Stimulated activated CD4-positive, alpha-beta T cell treated with anti-CD3 and anti-CD28 coated beads, Interleukin-4, amount 100 ng/mL, for 48 hours (primary cell): ENCODE measurements around the gene KRTAP4-16.
"Not testable (repeated sequence)": the region's sequence is repeated elsewhere in the genome, so short reads cannot be mapped to it uniquely, and the experiment has no call there.

Experiments used
- DNase-seq, 2 donors: peaks; one replicate each; pipeline ENCODE4 v3.0.0-alpha.2; 2020; ENCODE audit warnings: low read depth in 2 of 2

KRTAP4-16 gene

DNA sequence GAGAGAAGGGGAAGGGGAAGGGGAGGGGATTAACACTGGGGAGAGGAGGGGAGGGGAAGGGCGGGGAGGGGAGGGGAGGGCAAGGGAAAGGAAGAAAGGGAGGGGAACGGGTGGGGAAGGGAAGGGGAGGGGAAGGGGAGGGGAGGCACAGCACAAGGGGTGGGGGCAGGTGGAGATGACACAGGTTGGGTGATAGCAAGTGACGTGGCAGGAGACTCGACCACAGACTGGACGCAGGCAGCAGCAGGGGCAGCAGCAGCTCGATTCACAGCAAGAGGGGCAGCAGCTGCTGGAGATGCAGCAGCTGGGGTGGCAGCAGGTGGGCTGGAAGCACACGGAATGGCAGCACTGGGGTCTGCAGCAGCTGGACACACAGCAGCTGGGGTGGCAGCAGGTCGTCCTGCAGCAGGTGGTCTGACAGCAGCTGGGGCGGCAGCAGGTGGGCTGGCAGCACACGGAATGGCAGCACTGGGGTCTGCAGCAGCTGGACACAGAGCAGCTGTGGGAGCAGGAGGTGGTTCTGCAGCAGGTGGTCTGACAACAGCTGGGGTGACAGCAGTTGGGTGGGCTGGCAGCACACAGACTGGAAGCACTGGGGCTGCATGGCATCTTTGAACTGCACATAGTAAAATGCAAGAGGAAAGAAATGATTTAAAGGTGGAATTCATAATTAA is at the start of gene KRTAP4-16:
Gene KRTAP4-16, minus strand, starts transcription at position 624 of the 674 bp plus-strand sequence. Its CDS starts 0 bp downstream, at position 624.
- DNase-seq = no peak

DNA sequence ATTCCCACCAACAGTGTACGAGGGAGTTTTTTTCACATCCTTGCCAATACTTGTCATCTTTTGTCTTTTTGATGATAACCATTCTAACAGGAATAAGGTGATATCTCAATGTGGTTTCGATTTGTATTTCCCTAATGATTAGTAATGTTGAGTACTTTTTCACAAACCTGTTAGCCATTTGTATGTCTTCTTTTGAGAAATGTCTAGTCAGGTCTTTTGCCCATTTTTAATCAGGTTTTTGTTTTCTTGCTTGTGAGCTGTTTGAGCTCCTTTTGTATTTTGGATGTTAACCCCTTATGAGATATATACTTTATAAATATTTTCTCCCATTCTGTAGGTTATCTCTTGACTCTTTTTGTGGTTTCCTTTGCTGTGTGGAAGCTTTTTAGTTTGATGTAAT is 49.5 kb upstream of the KRTAP4-16 start:
- no peak for DNase-seq

DNA sequence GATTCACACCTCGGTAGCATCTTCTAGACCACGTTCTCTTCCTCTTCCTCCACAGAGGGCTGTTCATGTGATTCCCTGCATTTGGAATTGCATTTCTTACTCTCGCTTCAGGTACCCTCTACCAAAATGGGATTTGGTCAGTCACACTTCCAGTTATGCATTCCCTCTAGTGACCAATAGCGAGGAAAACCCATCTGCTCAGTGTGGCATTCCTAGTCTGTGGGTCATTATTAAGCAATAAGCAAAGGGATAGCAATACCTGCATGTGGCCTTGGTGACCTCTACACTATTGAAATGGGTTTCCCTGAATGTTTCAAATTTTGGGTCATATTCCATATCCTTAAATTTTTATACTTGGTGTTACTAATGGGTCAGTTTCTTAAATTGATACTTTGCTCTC is 48.0 kb upstream of the KRTAP4-16 start:
- no peak for DNase-seq

DNA sequence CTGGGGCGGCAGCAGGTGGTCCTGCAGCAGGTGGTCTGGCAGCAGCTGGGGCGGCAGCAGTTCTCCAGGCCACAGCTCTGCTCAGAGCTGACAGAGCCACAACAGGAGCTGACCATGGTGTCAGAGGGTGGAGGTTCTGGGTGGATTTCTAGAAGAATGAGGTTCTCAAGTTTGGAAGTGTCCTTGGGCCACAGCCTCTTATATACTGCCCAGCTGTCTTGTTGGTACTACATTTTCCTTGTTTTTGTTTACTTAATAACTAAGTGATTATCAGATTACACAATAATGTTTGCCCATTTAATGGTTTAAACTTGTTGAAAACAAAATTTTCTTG is 47.6 kb upstream of the KRTAP4-16 start, which contains the start of gene KRTAP4-5:
Gene KRTAP4-5, minus strand, starts transcription at position 174 of the 334 bp plus-strand sequence. Its CDS starts 58 bp downstream, at position 116.
- no peak for DNase-seq

DNA sequence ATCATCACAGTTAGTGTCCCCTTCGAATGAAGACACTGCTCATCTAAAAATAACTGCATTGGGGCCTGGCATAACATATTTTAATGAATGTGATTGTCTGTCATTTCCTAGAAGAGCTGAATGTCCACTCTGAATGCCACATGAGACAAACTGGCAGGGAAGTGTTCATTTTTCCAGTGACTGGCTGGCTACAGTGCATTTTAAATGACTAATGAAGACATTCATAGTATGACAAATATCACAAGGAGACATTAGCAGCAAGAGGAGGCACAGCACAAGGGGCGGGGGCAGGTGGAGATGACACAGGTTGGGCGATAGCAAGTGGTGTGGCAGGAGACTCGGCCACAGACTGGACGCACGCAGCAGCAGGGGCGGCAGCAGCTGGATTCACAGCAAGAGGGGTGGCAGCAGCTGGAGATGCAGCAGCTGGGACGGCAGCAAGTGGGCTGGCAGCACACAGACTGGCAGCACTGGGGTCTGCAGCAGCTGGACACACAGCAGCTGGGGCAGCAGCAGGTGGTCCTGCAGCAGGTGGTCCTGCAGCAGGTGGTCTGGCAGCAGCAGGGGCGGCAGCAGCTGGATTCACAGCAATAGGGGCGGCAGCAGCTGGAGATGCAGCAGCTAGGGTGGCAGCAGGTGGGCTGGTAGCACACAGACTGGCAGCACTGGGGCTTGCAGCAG is 47.1 kb upstream of the KRTAP4-16 start:
- DNase-seq = not testable (repeated sequence)

- no peak for DNase-seq
Measured at GRCh38 chr17:41147531-41148204, 45.7 kb upstream of the KRTAP4-16 start.

- no peak for DNase-seq
Measured at GRCh38 chr17:41145261-41145660, 43.3 kb upstream of the KRTAP4-16 start.

- DNase-seq = no peak
Measured at GRCh38 chr17:41144846-41145245, 42.8 kb upstream of the KRTAP4-16 start.

- DNase-seq = no peak
Measured at GRCh38 chr17:41141361-41141760, 39.4 kb upstream of the KRTAP4-16 start.

- DNase-seq = no peak
Measured at GRCh38 chr17:41140360-41141131, 38.5 kb upstream of the KRTAP4-16 start, which contains the start of gene KRTAP4-6. Gene KRTAP4-6, minus strand, starts transcription at chr17:41140544. Its CDS starts 57 bp downstream, at chr17:41140487.

DNA sequence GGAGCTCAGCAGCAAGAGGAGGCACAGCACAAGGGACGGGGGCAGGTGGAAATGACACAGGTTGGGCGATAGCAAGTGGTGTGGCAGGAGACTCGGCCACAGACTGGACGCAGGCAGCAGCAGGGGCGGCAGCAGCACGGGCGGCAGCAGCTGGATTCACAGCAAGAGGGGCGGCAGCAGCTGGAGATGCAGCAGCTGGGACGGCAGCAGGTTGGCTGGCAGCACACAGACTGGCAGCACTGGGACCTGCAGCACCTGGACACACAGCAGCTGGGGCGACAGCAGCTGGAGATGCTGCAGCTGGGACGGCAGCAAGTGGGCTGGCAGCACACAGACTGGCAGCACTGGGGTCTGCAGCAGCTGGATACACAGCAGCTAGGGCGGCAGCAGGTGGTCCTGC is 37.9 kb upstream of the KRTAP4-16 start:
- not testable (repeated sequence) for DNase-seq

DNA sequence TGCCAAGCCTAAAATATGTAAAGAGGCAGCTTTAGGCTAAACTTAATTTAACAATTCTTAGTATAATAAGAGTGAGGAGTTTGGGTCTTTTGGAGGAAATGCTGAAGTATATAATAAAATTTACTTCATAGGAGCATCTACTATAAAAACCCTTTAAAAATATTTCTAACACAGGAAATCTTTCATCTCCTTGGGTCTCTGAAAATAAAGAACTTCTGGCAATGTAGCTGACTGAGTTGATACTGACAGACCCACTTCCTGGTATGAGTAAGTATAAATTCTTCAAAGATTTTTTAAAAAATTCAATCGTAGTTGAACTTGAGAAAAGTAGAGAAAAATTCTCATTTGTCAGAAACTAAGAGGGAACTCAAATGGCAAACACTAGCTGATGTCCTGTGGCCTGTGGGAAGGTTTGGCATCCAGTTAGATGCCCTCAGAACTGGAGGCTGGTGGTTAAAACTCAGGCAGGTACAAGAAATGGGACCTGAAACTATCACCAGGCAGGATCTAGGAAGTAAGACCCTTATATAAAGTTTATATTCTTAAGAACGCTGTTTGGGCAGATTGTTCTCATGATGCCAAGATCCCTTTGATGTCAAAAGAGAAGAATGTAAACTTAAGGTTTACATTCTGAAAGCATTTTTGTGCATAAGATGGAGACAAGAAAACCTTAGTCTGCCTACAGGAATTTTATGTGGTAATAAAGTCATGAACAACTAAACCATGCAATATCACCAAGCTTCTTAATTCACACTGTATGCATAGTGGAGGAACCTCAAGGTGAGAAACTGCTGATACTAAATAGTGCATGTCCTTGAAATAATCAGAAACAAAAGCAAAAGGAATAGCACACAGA is 32.1 kb upstream of the KRTAP4-16 start:
- DNase-seq = no peak

- no peak for DNase-seq
Measured at GRCh38 chr17:41131979-41132378, 30.0 kb upstream of the KRTAP4-16 start.

- no peak for DNase-seq
Measured at GRCh38 chr17:41127371-41127770, 25.4 kb upstream of the KRTAP4-16 start.

DNA sequence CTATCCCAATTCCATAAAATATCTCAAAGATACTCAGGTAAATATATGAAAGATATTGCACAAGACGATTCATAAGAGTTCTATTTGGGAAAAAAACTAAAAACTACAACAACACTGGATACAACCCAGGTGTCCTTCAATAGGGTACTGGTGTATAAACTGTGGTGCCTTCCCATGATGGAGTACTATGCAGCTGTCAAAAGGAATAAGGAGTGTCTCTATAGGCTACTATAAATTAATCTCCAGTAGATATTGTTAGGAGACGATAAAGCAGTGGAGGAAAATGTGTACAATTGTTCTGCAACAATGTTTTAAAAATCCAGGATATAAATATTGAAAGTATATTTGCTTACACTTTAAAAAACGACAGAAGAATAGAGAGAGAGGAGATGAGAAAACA is 24.4 kb upstream of the KRTAP4-16 start:
- DNase-seq = no peak

- no peak for DNase-seq
Measured at GRCh38 chr17:41125064-41125463, 23.1 kb upstream of the KRTAP4-16 start.

DNA sequence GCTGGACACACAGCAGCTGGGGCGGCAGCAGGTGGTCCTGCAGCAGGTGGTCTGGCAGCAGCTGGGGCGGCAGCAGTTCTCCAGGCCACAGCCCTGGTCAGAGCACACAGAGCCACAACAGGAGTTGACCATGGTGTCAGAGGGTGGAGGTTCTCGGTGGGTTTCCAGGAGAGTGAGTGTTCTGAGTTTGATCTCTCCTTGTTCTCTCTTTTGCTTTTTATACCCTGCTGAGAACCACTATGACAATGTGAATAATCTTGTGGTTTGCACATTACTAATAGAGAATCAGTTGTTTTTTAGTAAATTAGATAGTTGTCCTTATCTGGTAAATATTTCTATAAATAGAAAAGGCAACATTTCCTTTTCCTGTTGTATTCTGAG is 22.0 kb upstream of the KRTAP4-16 start, which contains the start of gene KRTAP4-12:
Gene KRTAP4-12, minus strand, starts transcription at position 192 of the 381 bp plus-strand sequence. Its CDS starts 60 bp downstream, at position 132.
- not testable (repeated sequence) for DNase-seq

- not testable (repeated sequence) for DNase-seq
Measured at GRCh38 chr17:41123292-41123990, 21.4 kb upstream of the KRTAP4-16 start.

DNA sequence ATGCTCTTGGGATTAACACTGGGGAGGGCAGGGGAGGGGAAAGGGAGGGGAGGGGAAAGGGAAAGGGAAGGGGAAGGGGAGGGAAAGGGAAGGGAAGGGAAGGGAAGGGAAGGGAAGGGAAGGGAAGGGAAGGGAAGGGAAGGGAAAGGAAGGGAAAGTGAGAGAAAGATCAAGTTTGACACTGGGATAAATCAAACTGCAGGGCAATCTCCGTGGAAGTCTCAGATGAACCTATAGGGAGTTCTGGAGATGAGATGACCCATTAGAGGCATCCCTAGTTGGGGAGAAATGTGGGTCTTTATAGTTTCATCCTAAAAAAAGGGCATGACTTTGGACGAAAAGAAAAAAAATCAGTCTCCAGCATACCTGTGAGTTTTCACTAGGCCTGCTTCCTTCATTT is 19.7 kb upstream of the KRTAP4-16 start:
- no peak for DNase-seq
